Stimulated activated CD8-positive, alpha-beta memory T cell treated with anti-CD3 and anti-CD28 coated beads, Interleukin-4, amount 100 ng/mL, for 1 hour (primary cell): ENCODE results near the gene TMEM41B.

Experiments
- DNase-seq, 2 donors: peaks; one replicate each; pipeline ENCODE4 v3.0.0-alpha.2; 2020; ENCODE audit warnings: low read depth in 2 of 2, low spot score in 1 of 2

Gene TMEM41B

GRCh38 chr11:9310485-9311090, 3.8 kb downstream of the TMEM41B start:
- no peak for DNase-seq

GRCh38 chr11:9304178-9304577, 10.2 kb downstream of the TMEM41B start:
- no peak for DNase-seq

DNA sequence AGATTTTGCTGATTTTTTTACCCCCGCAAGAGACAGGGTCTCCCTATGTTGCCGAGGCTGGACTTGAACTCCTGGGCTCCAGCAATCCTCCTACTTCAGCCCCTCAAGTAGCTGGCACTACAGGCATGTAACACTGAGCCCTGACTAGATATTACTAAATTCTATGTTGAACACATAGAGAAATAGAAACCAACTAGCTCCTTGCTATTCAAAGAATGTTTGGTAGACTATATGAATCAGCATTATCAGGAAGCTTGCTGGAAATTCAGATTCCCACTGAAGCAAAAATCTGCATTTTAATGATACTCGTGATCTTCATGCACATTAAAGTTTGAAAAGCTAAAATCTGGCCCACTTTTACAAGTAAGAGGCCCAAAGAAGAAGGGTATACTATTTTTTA, 11.9 kb downstream of the TMEM41B start:
- no peak for DNase-seq

- DNase-seq = no peak
Observed at GRCh38 chr11:9301720-9302119, 12.7 kb downstream of the TMEM41B start.

GRCh38 chr11:9293646-9294045, 20.7 kb downstream of the TMEM41B start:
- no peak for DNase-seq

- DNase-seq = no peak
Observed at GRCh38 chr11:9285850-9286587, 28.4 kb downstream of the TMEM41B start.

GRCh38 chr11:9280655-9281301, 33.6 kb downstream of the TMEM41B start:
- peak in 1 of 2 donors; percentile 21 for DNase-seq

- no peak for DNase-seq
Observed at GRCh38 chr11:9277176-9277575, 37.2 kb downstream of the TMEM41B start.

DNA sequence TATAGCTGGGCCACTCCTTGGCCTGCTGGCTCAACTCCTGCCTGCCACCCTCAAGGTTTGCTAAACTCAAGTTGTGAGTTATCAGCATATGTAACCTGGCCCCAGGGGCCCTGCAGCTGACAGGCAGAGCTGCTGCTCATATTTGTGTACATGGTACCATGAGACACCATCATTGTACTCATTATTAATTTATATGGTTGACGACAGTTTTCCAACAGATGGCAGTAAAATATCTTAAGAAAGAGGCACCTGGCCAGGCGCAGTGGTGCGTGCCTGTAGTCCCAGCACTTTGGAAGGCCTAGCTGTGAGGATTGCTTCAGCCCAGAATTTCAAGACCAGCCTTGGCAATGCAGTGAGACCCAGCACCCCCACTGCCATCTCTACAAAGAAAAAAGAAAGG, 37.8 kb downstream of the TMEM41B start:
- DNase-seq = no peak

- DNase-seq = no peak
Observed at GRCh38 chr11:9274499-9275258, 39.7 kb downstream of the TMEM41B start.

GRCh38 chr11:9273376-9274336, 40.7 kb downstream of the TMEM41B start:
- DNase-seq = no peak

DNA sequence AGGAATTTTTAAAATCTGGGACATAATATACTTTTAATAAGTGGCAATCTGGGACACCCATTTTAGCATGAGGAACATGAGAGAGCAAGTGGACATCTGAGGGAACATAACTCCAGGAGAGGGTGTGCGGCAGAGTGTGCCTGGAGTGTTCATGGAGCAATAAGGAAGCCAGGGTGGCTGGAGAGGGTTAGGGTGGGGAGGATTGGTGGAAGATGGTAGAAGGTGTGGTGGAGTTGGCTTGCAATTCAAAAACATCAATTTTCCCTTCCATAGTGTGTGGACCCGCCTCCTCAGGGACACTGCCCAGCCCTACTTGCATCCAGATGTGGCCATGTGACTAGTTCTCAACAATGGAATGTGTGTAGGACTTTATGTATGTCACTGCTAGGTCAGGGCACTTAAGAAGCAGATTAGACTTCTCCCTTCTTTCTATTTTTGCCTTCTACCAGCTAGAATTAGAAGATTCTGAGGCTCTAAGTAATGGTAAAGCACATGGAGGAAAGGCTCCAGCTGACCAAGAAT, 44.8 kb downstream of the TMEM41B start:
- no peak for DNase-seq

DNA sequence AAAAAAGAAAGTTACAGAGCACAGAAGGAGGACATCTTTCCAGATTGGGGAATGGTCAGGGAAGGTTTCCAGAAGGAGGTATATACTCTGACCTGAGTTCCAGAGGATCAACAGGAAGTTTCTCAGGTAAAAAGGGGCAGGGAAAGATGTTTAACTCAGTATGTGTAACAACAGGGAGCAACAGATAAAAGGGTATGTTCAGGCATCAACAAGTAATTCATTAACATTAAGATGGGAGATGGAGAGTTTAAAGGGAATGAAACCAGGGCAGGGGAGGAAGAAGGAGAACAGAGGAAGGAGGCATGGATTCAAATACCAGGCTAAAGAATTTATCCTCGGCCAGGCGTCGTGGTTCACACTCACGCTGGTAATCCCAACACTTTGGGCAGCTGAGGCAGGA, 46.7 kb downstream of the TMEM41B start:
- DNase-seq = no peak

- DNase-seq = no peak
Observed at GRCh38 chr11:9266926-9267325, 47.5 kb downstream of the TMEM41B start.

DNA sequence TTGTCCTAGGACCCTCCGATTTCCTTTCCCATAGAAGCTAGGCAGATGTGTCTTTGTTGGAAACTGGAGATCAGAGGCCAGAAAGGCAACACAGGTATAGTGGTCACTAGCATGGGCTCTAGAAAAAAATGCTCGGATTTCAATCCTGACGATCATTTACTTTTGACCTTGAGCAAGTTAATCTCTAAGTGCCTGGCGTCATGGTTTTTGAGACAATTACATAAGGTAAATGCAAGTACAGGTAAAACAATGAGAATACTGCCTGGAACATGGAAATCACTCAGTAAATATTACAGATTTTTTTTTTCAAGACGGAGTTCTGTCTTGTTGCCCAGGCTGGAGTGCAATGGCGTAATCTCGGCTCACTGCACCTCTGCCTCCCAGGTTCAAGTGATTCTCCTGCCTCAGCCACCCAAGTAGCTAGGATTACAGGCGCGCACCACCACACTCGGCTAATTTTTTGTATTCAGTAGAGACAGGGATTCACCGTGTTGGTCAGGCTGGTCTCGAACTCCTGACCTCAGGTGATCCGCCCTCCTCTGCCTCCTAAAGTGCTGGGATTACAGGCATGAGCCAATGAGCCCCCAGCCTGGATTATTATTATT, 48.2 kb downstream of the TMEM41B start:
- DNase-seq = no peak

GRCh38 chr11:9265211-9266131, 48.9 kb downstream of the TMEM41B start, which contains the start of gene DENND5A:
Gene DENND5A, minus strand, starts transcription at chr11:9265350. Its CDS starts 281 bp downstream, at chr11:9265069.
- DNase-seq = peak in 1 of 2 donors; percentile 45

DNA sequence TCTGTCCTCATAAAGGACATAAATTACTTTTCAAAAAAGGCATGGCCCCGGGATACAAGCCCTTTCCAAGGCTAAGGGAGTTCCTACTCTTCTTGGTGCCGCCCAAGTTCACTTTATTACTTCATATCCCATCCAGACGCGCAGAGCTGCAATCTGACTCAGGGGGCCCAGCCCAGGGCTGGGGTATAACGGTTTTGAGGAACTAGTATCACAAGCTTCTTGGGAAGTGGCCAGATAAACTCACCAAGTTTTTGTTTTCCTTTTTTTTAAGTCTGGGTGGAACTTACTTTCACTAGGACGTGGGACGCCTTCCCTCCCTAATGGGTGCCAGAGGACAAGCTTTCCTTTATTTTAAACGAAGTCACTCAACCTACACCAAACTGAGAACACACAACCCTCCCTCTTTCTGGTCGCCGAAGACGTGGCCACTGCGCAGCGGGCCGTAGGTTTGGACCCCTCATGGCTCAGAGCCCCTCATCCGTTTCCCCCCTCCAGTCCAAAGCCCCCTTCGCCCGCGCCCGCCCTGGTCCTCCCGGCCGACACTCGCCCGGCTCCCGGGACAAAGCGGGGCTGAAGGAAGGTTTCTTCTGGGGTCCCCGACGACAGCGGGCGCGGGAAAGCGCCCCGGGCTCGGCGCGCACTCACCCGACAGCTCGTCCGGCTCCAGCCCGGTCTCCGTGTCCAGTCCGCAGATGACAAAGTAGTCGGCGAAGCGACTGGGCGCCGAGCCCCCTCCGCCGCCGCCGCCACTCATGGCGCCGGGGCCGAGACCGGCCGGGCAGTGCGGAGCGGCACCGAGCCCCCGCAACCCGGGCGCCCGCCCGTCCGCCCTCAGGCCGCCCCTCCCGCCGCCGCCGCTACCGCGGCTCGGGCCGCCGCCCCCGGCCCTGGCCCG, 49.8 kb downstream of the TMEM41B start:
- DNase-seq = no peak

- DNase-seq = no peak
Observed at GRCh38 chr11:9263840-9264315, 50.5 kb downstream of the TMEM41B start.
